Keratinocyte (primary cell): Measurements from ENCODE around the gene ZFX. TPM values are rescaled to one million over a fixed set of nuclear protein-coding genes. Genes with fewer than 3 reads are reported as not detected.

Experiments used
- DNase-seq: peaks from one replicate; pipeline ENCODE4 v3.0.0-alpha.2; 2011; ENCODE audit warnings: low read depth, missing footprints, low spot score
- FAIRE-seq: peaks from 2 replicates; lab custom pipeline; 2011; peaks lifted over from hg19 to GRCh38; lab: Jason Lieb, UNC
- H2AFZ ChIP-seq: 2 replicates; pipeline ENCODE4 v1.6.0; 2012; ENCODE audit warnings: low read length, control low read depth, inconsistent platforms; ENCODE audit not compliant: control insufficient read depth
- H3K27ac ChIP-seq: 2 replicates; pipeline ENCODE4 v1.5.1; 2011; ENCODE audit warnings: low read length; ENCODE audit not compliant: control insufficient read depth, insufficient read depth
- H3K27me3 ChIP-seq: 3 replicates; pipeline ENCODE4 v1.6.0; 2011; ENCODE audit warnings: low read length; ENCODE audit not compliant: control insufficient read depth, insufficient read depth; ENCODE audit errors: extremely low read depth
- H3K36me3 ChIP-seq, 2 experiments: 2 replicates in 1 of 2; 3 replicates in 1 of 2; pipeline ENCODE4 v1.5.1; 2011; ENCODE audit warnings: low read length in 2 of 2, mild to moderate bottlenecking in 1 of 2; ENCODE audit not compliant: control insufficient read depth in 2 of 2, insufficient read depth in 2 of 2; ENCODE audit errors: extremely low read depth in 1 of 2
- H3K4me1 ChIP-seq: 3 replicates; pipeline ENCODE4 v1.5.1; 2011; ENCODE audit warnings: low read length; ENCODE audit not compliant: control insufficient read depth, insufficient read depth; ENCODE audit errors: extremely low read depth
- H3K4me2 ChIP-seq: 3 replicates; pipeline ENCODE4 v1.6.0; 2011; ENCODE audit warnings: low read depth, low read length; ENCODE audit not compliant: control insufficient read depth, insufficient read depth; ENCODE audit errors: extremely low read depth
- H3K4me3 ChIP-seq, 3 experiments: fragments of 200-600 bp in 1 of 3; sonication (generic) in 1 of 3; 2 replicates in 2 of 3; 3 replicates in 1 of 3; pipeline ENCODE4 v1.5.1; 2011 to 2016; ENCODE audit warnings: low read length in 3 of 3, mild to moderate bottlenecking in 3 of 3, control low read depth in 2 of 3, inconsistent platforms in 1 of 3, low read depth in 1 of 3, mixed read lengths in 1 of 3, mixed run types in 1 of 3, moderate library complexity in 1 of 3; ENCODE audit not compliant: control insufficient read depth in 2 of 3, insufficient read depth in 2 of 3; ENCODE audit errors: extremely low read depth in 1 of 3
- H3K79me2 ChIP-seq: 2 replicates; pipeline ENCODE4 v1.6.0; 2012; ENCODE audit warnings: low read length; ENCODE audit not compliant: control insufficient read depth, insufficient read depth
- H3K9ac ChIP-seq: 3 replicates; pipeline ENCODE4 v1.6.0; 2011; ENCODE audit warnings: low read length; ENCODE audit not compliant: control insufficient read depth, insufficient read depth; ENCODE audit errors: extremely low read depth
- H3K9me1 ChIP-seq: 3 replicates; pipeline ENCODE4 v1.6.0; 2011; ENCODE audit warnings: low read length; ENCODE audit not compliant: control insufficient read depth, insufficient read depth; ENCODE audit errors: extremely low read depth
- H3K9me3 ChIP-seq: 2 replicates; pipeline ENCODE4 v1.5.1; 2012; ENCODE audit warnings: low read depth, low read length; ENCODE audit not compliant: control insufficient read depth
- H4K20me1 ChIP-seq: 3 replicates; pipeline ENCODE4 v1.6.0; 2011; ENCODE audit warnings: low read length; ENCODE audit not compliant: control insufficient read depth, insufficient read depth; ENCODE audit errors: extremely low read depth
- EZH2 ChIP-seq: IDR thresholded peaks from one replicate; pipeline ENCODE4 v1.6.1; 2012; ENCODE audit warnings: inconsistent platforms, mild to moderate bottlenecking, low read length, moderate library complexity
- dilution Hi-C: fragments of 300-500 bp; cut with MboI; formaldehyde crosslinking; loops from one replicate; pipeline ENCODE4 v1.7.0; 2020; ENCODE audit warnings: low sequenced_read_pairs; ENCODE audit not compliant: extremely low pct_ligation_motif_present
- polyA plus RNA-seq, 5 experiments: library from polyadenylated mRNA; depleted of rRNA in 3 of 5; stranded (reverse) in 3 of 5; stranded (forward) in 1 of 5; unstranded in 1 of 5; fragments of >200 nt; gene quantifications; 1 replicate in 1 of 5; 2 replicates in 3 of 5; 3 replicates in 1 of 5; pipeline versions ENCODE4 v1.2.1 to v1.2.3, GENCODE V29; 2011 to 2012; ENCODE audit warnings: missing spikeins in 2 of 5, low read depth in 1 of 5, low replicate concordance in 1 of 5
- TF ChIP-seq, protein P1 (sequence below), 3 experiments: IDR thresholded peaks in 1 of 3; conservative IDR thresholded peaks in 1 of 3; optimal IDR thresholded peaks in 1 of 3; 2 replicates in 2 of 3; 3 replicates in 1 of 3; pipeline versions ENCODE3 to v1.5.1; 2011; ENCODE audit warnings: low read length in 3 of 3, mild to moderate bottlenecking in 3 of 3, moderate library complexity in 2 of 3, control low read depth in 1 of 3, inconsistent platforms in 1 of 3; ENCODE audit not compliant: insufficient read depth in 2 of 3; ENCODE audit errors: extremely low read depth in 1 of 3

ZFX gene
- polyA plus RNA-seq, 1 donor (not counting 4 experiments of a cell fraction or from before 2014, with no cell fraction given) = 24.3 TPM

DNA sequence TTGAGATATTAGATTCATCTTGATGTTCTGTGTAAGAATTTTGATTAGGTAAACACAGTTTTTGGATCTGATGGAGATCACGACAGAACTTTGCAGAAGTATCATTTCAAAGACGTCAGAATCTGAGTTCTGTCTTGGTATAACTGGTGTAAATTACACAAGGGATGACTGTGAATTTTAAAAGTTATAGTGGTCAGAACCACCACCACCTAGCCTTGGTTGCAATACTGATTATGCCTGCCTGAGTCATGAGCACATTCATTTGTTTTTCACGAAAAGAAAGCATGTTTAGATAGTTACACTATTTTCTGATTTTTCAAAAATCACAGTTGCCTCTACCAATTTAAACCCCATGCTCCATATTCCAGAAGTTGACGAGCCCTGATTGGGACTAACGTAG lies 54.8 kb downstream of the ZFX start:
- no peak overlapping the region for H3K9ac ChIP-seq
- TF ChIP-seq, protein P1, sequence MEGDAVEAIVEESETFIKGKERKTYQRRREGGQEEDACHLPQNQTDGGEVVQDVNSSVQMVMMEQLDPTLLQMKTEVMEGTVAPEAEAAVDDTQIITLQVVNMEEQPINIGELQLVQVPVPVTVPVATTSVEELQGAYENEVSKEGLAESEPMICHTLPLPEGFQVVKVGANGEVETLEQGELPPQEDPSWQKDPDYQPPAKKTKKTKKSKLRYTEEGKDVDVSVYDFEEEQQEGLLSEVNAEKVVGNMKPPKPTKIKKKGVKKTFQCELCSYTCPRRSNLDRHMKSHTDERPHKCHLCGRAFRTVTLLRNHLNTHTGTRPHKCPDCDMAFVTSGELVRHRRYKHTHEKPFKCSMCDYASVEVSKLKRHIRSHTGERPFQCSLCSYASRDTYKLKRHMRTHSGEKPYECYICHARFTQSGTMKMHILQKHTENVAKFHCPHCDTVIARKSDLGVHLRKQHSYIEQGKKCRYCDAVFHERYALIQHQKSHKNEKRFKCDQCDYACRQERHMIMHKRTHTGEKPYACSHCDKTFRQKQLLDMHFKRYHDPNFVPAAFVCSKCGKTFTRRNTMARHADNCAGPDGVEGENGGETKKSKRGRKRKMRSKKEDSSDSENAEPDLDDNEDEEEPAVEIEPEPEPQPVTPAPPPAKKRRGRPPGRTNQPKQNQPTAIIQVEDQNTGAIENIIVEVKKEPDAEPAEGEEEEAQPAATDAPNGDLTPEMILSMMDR (optimal IDR thresholded peaks at IDR 0.05 in 1 of 3, IDR thresholded peaks at IDR 0.05 in 1 of 3, conservative IDR thresholded peaks at IDR 0.05 in 1 of 3; ENCODE audit: extremely low read depth in 1 of 3, insufficient read depth in 2 of 3, low read length in 3 of 3) = no peak
- no peak for TF ChIP-seq EZH2
- peaks cover 13% of the 10 kb centered on the region for H3K4me1 ChIP-seq
- DNase-seq (no peak), FAIRE-seq (no peak)
- no peak overlapping the region for H2AFZ ChIP-seq
- no peaks in the 10 kb centered on the region for H3K27me3 ChIP-seq
- dilution Hi-C loops = loop anchor here (5.0 kb wide), 1 partner anchor 42 kb away; no protein-coding TSS in a partner anchor
- H3K27ac ChIP-seq = no peak overlapping the region
- H3K9me3 ChIP-seq = no peaks in the 10 kb centered on the region
- H3K36me3 ChIP-seq = peaks cover 5 to 13% of the 10 kb centered on the region in 2 experiments
- H3K4me3 ChIP-seq = no peak overlapping the region
- H3K9me1 ChIP-seq = peaks cover 2% of the 10 kb centered on the region
- H4K20me1 ChIP-seq = no peaks in the 10 kb centered on the region
- no peak overlapping the region for H3K4me2 ChIP-seq
- peaks cover 63% of the 10 kb centered on the region for H3K79me2 ChIP-seq

GRCh38 chrX:24204958-24205357 lies 55.4 kb downstream of the ZFX start:
- Histone ChIP-seq H3K4me1 (peaks cover 13% of the 10 kb centered on the region), H3K27me3 (no peaks in the 10 kb centered on the region), H3K9me3 (no peaks in the 10 kb centered on the region), H3K36me3 (peaks cover 7 to 13% of the 10 kb centered on the region in 2 experiments), H3K4me2 (no peak overlapping the region), H3K9ac (no peak overlapping the region), H2AFZ (no peak overlapping the region), H3K79me2 (peaks cover 59% of the 10 kb centered on the region), H3K27ac (no peak overlapping the region), H4K20me1 (no peaks in the 10 kb centered on the region), H3K9me1 (peaks cover 1% of the 10 kb centered on the region), H3K4me3 (no peak overlapping the region)
- TF ChIP-seq EZH2 = no peak
- TF ChIP-seq, protein P1 (optimal IDR thresholded peaks at IDR 0.05 in 1 of 3, IDR thresholded peaks at IDR 0.05 in 1 of 3, conservative IDR thresholded peaks at IDR 0.05 in 1 of 3; ENCODE audit: extremely low read depth in 1 of 3, insufficient read depth in 2 of 3, low read length in 3 of 3) = no peak
- no peak for DNase-seq
- dilution Hi-C loops = loop anchor here (5.0 kb wide), 1 partner anchor 43 kb away; no protein-coding TSS in a partner anchor
- FAIRE-seq = no peak
